Dedifferentiated amniotic fluid mesenchymal stem cell (primary cell): ENCODE data around the gene KRCC1.
A peak's percentile ranks its signal among the peaks of the same experiment; 100 is the strongest.

Source experiments
- DNase-seq: peaks from one replicate; pipeline ENCODE4 v3.0.0-alpha.2; 2016; ENCODE audit errors: extremely low spot score

Gene KRCC1

GRCh38 chr2:88055371-88056128 lies at the start of gene KRCC1:
Gene KRCC1, minus strand, starts transcription at chr2:88055783. Its CDS starts 27,220 bp downstream, at chr2:88028563.
- DNase-seq = peak; percentile 89

- DNase-seq = no peak
Measured at GRCh38 chr2:88100489-88100858, 44.9 kb upstream of the KRCC1 start.

- DNase-seq = no peak
Measured at GRCh38 chr2:88099798-88100488, 44.4 kb upstream of the KRCC1 start.

GRCh38 chr2:88098558-88098900 lies 42.9 kb upstream of the KRCC1 start:
- no peak for DNase-seq

- no peak for DNase-seq
Measured at GRCh38 chr2:88097891-88098557, 42.4 kb upstream of the KRCC1 start.

- DNase-seq = no peak
Measured at GRCh38 chr2:88097192-88097591, 41.6 kb upstream of the KRCC1 start.

- DNase-seq = no peak
Measured at GRCh38 chr2:88096708-88097107, 41.1 kb upstream of the KRCC1 start.

- DNase-seq = no peak
Measured at GRCh38 chr2:88095022-88095421, 39.4 kb upstream of the KRCC1 start.

GRCh38 chr2:88092773-88093172 lies 37.2 kb upstream of the KRCC1 start:
- DNase-seq = no peak

- no peak for DNase-seq
Measured at GRCh38 chr2:88091943-88092342, 36.4 kb upstream of the KRCC1 start.

- DNase-seq = no peak
Measured at GRCh38 chr2:88090446-88091283, 35.1 kb upstream of the KRCC1 start.

GRCh38 chr2:88088999-88089398 lies 33.4 kb upstream of the KRCC1 start:
- no peak for DNase-seq

GRCh38 chr2:88087763-88088162 lies 32.2 kb upstream of the KRCC1 start:
- no peak for DNase-seq

GRCh38 chr2:88087073-88087472 lies 31.5 kb upstream of the KRCC1 start:
- DNase-seq = no peak

GRCh38 chr2:88086401-88086800 lies 30.8 kb upstream of the KRCC1 start:
- no peak for DNase-seq

GRCh38 chr2:88085602-88086001 lies 30.0 kb upstream of the KRCC1 start:
- DNase-seq = no peak

GRCh38 chr2:88085099-88085498 lies 29.5 kb upstream of the KRCC1 start:
- DNase-seq = no peak

- no peak for DNase-seq
Measured at GRCh38 chr2:88082781-88083180, 27.2 kb upstream of the KRCC1 start.

GRCh38 chr2:88081924-88082608 lies 26.5 kb upstream of the KRCC1 start:
- no peak for DNase-seq

GRCh38 chr2:88080545-88080944 lies 25.0 kb upstream of the KRCC1 start:
- no peak for DNase-seq

- no peak for DNase-seq
Measured at GRCh38 chr2:88078643-88079172, 23.1 kb upstream of the KRCC1 start.
